ENCODE measurements around the gene ZNF570. TPM values are rescaled to one million over a fixed set of nuclear protein-coding genes. Genes with fewer than 3 reads are reported as not detected.
A peak's percentile ranks its signal among the peaks of the same experiment; 100 is the strongest.

Gene ZNF570
- total and polyA plus RNA-seq, 9 donors = 4.2 to 9.5 (median 6.1) TPM

GRCh38 chr19:37484406-37485168, 15.4 kb downstream of the ZNF570 start:
- Histone ChIP-seq H3K4me3 (ENCODE audit: low read length) (no peak overlapping the region), H3K9me3 (replicated peaks; ENCODE audit: control insufficient read depth, low read depth, low read length) (peaks cover 62% of the 10 kb centered on the region), H3K27ac (ENCODE audit: low read length) (no peak overlapping the region), H3K36me3 (ENCODE audit: control insufficient read depth, insufficient read depth, low read length) (peaks cover 24% of the 10 kb centered on the region), H3K4me1 (ENCODE audit: control insufficient read depth, insufficient read depth, low read length) (no peaks in the 10 kb centered on the region), H3K27me3 (ENCODE audit: control insufficient read depth, insufficient read depth, low read length) (no peaks in the 10 kb centered on the region)
- 94% methylated on average over 3 of the region's 8 CpGs for WGBS (ENCODE audit: insufficient coverage)
- DNase-seq = no peak

DNA sequence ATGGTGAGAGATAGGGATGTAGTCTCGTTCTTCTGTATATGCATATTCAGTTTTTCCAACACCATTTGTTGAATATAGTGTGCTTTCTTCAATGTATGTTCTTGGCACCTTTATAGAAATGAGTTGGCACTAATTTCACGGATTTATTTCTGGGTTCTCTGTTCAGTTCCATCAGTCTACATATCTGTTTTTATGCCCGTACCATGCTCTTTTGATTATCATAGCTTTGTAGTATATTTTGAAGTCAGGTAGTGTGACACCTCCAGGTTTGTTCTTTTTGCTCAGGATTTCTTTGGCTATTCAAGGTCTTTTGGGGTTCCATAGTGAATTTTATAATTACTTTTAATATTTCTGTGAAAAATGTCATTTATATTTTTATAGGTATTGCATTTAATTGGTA, 23.1 kb downstream of the ZNF570 start:
- H3K36me3 ChIP-seq (ENCODE audit: control insufficient read depth, insufficient read depth, low read length) = no peaks in the 10 kb centered on the region
- no peaks in the 10 kb centered on the region for H3K4me1 ChIP-seq (ENCODE audit: control insufficient read depth, insufficient read depth, low read length)
- peaks cover 28% of the 10 kb centered on the region for H3K9me3 ChIP-seq (replicated peaks; ENCODE audit: control insufficient read depth, low read depth, low read length)
- no CpG with 5 or more reads among the region's 3 CpGs for WGBS (ENCODE audit: insufficient coverage)
- H3K27me3 ChIP-seq (ENCODE audit: control insufficient read depth, insufficient read depth, low read length) = no peaks in the 10 kb centered on the region
- no peak overlapping the region for H3K4me3 ChIP-seq (ENCODE audit: low read length)
- no peak for DNase-seq
- H3K27ac ChIP-seq (ENCODE audit: low read length) = no peak overlapping the region

GRCh38 chr19:37505958-37506386, 36.8 kb downstream of the ZNF570 start:
- Histone ChIP-seq H3K4me3 (ENCODE audit: low read length) (peak overlapping the region; percentile 91), H3K9me3 (replicated peaks; ENCODE audit: control insufficient read depth, low read depth, low read length) (no peaks in the 10 kb centered on the region), H3K27me3 (ENCODE audit: control insufficient read depth, insufficient read depth, low read length) (no peaks in the 10 kb centered on the region), H3K27ac (ENCODE audit: low read length) (peak overlapping the region; percentile 99), H3K4me1 (ENCODE audit: control insufficient read depth, insufficient read depth, low read length) (peaks cover 9% of the 10 kb centered on the region), H3K36me3 (ENCODE audit: control insufficient read depth, insufficient read depth, low read length) (peaks cover 6% of the 10 kb centered on the region)
- 0% methylated on average over 9 of the region's 12 CpGs for WGBS (ENCODE audit: insufficient coverage)
- no peak for DNase-seq

- peak; percentile 93 for DNase-seq
- peaks cover 9% of the 10 kb centered on the region for H3K4me1 ChIP-seq (ENCODE audit: control insufficient read depth, insufficient read depth, low read length)
- under 1% methylated on average over 40 of the region's 40 CpGs for WGBS (ENCODE audit: insufficient coverage)
- peak within 1 kb of the TSS; percentile 99 for H3K27ac ChIP-seq (ENCODE audit: low read length)
- H3K4me3 ChIP-seq (ENCODE audit: low read length) = peak within 1 kb of the TSS; percentile 91
- no peaks in the 10 kb centered on the region for H3K9me3 ChIP-seq (replicated peaks; ENCODE audit: control insufficient read depth, low read depth, low read length)
- H3K27me3 ChIP-seq (ENCODE audit: control insufficient read depth, insufficient read depth, low read length) = no peaks in the 10 kb centered on the region
- peaks cover 6% of the 10 kb centered on the region for H3K36me3 ChIP-seq (ENCODE audit: control insufficient read depth, insufficient read depth, low read length)
These were observed 37.4 kb downstream of the ZNF570 start, which contains the start of gene ZNF793 for GRCh38 chr19:37506387-37507166. ZNF793 (plus strand) TSS chr19:37506939; CDS start chr19:37523440, 16,501 bp downstream.

- peaks cover 6% of the 10 kb centered on the region for H3K36me3 ChIP-seq (ENCODE audit: control insufficient read depth, insufficient read depth, low read length)
- DNase-seq = no peak
- H3K4me1 ChIP-seq (ENCODE audit: control insufficient read depth, insufficient read depth, low read length) = peaks cover 9% of the 10 kb centered on the region
- 0% methylated on average over 9 of the region's 9 CpGs for WGBS (ENCODE audit: insufficient coverage)
- no peaks in the 10 kb centered on the region for H3K27me3 ChIP-seq (ENCODE audit: control insufficient read depth, insufficient read depth, low read length)
- H3K27ac ChIP-seq (ENCODE audit: low read length) = peak overlapping the region; percentile 99
- no peaks in the 10 kb centered on the region for H3K9me3 ChIP-seq (replicated peaks; ENCODE audit: control insufficient read depth, low read depth, low read length)
- peak overlapping the region; percentile 91 for H3K4me3 ChIP-seq (ENCODE audit: low read length)
These were observed 38.0 kb downstream of the ZNF570 start for GRCh38 chr19:37507167-37507464.

DNA sequence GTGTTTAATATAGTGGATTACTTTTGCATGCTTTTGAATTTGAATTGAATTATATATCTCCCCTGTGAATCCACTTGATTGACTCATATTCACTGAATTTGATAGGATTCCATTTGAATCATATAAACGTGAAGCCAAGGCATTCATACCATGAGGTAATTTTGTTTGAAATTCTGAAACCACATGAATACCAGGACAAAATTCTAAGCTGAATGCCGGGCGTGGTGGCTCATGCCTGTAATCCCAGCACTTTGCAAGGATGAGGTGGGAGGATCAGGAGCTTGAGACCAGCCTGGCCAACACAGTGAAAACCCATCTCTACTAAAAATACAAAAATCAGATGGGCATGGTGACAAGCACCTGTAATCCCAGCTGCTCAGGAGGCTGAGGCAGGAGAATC, 42.0 kb downstream of the ZNF570 start:
- Histone ChIP-seq H3K9me3 (replicated peaks; ENCODE audit: control insufficient read depth, low read depth, low read length) (no peaks in the 10 kb centered on the region), H3K36me3 (ENCODE audit: control insufficient read depth, insufficient read depth, low read length) (no peaks in the 10 kb centered on the region), H3K4me3 (ENCODE audit: low read length) (no peak overlapping the region), H3K27me3 (ENCODE audit: control insufficient read depth, insufficient read depth, low read length) (no peaks in the 10 kb centered on the region), H3K4me1 (ENCODE audit: control insufficient read depth, insufficient read depth, low read length) (peaks cover 4% of the 10 kb centered on the region), H3K27ac (ENCODE audit: low read length) (no peak overlapping the region)
- DNase-seq = no peak
- no CpG with 5 or more reads among the region's 3 CpGs for WGBS (ENCODE audit: insufficient coverage)

DNA sequence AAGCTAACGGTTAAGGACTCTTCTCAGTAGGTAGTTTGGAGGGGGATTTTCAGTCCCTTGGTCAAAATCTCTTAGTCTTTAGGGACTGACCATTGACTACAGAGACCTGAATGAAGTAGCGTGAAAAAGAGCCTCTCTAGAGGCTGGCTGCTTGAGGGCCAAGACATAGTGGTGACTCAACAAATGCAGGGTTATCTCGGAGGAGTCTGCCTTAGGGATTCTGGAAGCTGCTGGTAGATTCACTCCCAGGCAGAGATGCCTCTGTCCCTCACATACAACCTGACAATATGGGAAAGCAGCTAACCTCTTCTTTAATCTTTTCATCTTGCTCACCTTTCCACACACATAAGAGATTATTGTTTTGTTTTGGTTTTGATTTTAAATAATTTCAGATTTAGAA, 42.7 kb downstream of the ZNF570 start:
- Histone ChIP-seq H3K36me3 (ENCODE audit: control insufficient read depth, insufficient read depth, low read length) (peaks cover 1% of the 10 kb centered on the region), H3K4me3 (ENCODE audit: low read length) (no peak overlapping the region), H3K27ac (ENCODE audit: low read length) (no peak overlapping the region), H3K4me1 (ENCODE audit: control insufficient read depth, insufficient read depth, low read length) (peaks cover 4% of the 10 kb centered on the region), H3K27me3 (ENCODE audit: control insufficient read depth, insufficient read depth, low read length) (no peaks in the 10 kb centered on the region), H3K9me3 (replicated peaks; ENCODE audit: control insufficient read depth, low read depth, low read length) (no peaks in the 10 kb centered on the region)
- DNase-seq = no peak
- 100% methylated on average over 1 of the region's 3 CpGs for WGBS (ENCODE audit: insufficient coverage)

DNA sequence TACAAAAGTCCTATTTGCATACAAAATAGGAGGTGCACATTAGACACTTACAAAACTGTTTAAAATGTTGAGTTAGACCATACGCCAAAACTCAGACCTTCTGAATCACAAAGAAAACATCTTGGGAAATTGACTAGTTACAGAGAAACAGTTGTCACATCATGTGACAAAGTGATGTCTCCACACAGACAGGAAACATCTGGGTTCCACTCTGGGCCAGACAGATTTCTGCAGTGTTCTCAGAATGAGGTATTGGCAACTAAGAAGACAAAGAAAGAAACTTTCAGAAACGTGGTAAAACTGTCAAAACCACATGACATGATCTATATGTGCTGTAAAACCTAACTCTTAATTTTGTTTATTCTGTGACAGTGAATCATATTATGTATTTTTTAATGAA, 44.2 kb downstream of the ZNF570 start:
- no peaks in the 10 kb centered on the region for H3K9me3 ChIP-seq (replicated peaks; ENCODE audit: control insufficient read depth, low read depth, low read length)
- H3K27ac ChIP-seq (ENCODE audit: low read length) = no peak overlapping the region
- WGBS (ENCODE audit: insufficient coverage) = no CpG with 5 or more reads among the region's 2 CpGs
- H3K4me1 ChIP-seq (ENCODE audit: control insufficient read depth, insufficient read depth, low read length) = no peaks in the 10 kb centered on the region
- no peaks in the 10 kb centered on the region for H3K27me3 ChIP-seq (ENCODE audit: control insufficient read depth, insufficient read depth, low read length)
- no peak for DNase-seq
- peaks cover 3% of the 10 kb centered on the region for H3K36me3 ChIP-seq (ENCODE audit: control insufficient read depth, insufficient read depth, low read length)
- H3K4me3 ChIP-seq (ENCODE audit: low read length) = no peak overlapping the region

- WGBS (ENCODE audit: insufficient coverage) = 63% methylated on average over 1 of the region's 2 CpGs
- no peak for DNase-seq
- H3K9me3 ChIP-seq (replicated peaks; ENCODE audit: control insufficient read depth, low read depth, low read length) = peaks cover 4% of the 10 kb centered on the region
- no peaks in the 10 kb centered on the region for H3K4me1 ChIP-seq (ENCODE audit: control insufficient read depth, insufficient read depth, low read length)
- no peaks in the 10 kb centered on the region for H3K27me3 ChIP-seq (ENCODE audit: control insufficient read depth, insufficient read depth, low read length)
- no peak overlapping the region for H3K4me3 ChIP-seq (ENCODE audit: low read length)
- no peak overlapping the region for H3K27ac ChIP-seq (ENCODE audit: low read length)
- peaks cover 23% of the 10 kb centered on the region for H3K36me3 ChIP-seq (ENCODE audit: control insufficient read depth, insufficient read depth, low read length)
These were observed 50.7 kb downstream of the ZNF570 start for GRCh38 chr19:37519890-37520289.

GRCh38 chr19:37537391-37537947, 68.3 kb downstream of the ZNF570 start:
- H3K27ac ChIP-seq (ENCODE audit: low read length) = no peak overlapping the region
- DNase-seq = no peak
- 100% methylated on average over 3 of the region's 7 CpGs for WGBS (ENCODE audit: insufficient coverage)
- no peaks in the 10 kb centered on the region for H3K27me3 ChIP-seq (ENCODE audit: control insufficient read depth, insufficient read depth, low read length)
- no peak overlapping the region for H3K4me3 ChIP-seq (ENCODE audit: low read length)
- H3K4me1 ChIP-seq (ENCODE audit: control insufficient read depth, insufficient read depth, low read length) = no peaks in the 10 kb centered on the region
- peaks cover 44% of the 10 kb centered on the region for H3K36me3 ChIP-seq (ENCODE audit: control insufficient read depth, insufficient read depth, low read length)
- peaks cover 51% of the 10 kb centered on the region for H3K9me3 ChIP-seq (replicated peaks; ENCODE audit: control insufficient read depth, low read depth, low read length)
